Fibroblast of skin of right quadriceps (primary cell): ENCODE results near the gene CYP3A5.
"Not testable (repeated sequence)": the region's sequence is repeated elsewhere in the genome, so short reads cannot be mapped to it uniquely, and the experiment has no call there.

Experiments
- DNase-seq: peaks from one replicate; pipeline ENCODE4 v3.0.0-alpha.2; 2013

Gene CYP3A5

GRCh38 chr7:99679400-99680191, at the start of gene CYP3A5:
Gene CYP3A5 (minus strand): TSS chr7:99679996. CDS start chr7:99679896, 100 bp downstream.
- DNase-seq, result no peak

GRCh38 chr7:99728615-99729014, 48.8 kb upstream of the CYP3A5 start:
- DNase-seq, result no peak

- not testable (repeated sequence) for DNase-seq
Measured at GRCh38 chr7:99723201-99723600, 43.4 kb upstream of the CYP3A5 start.

GRCh38 chr7:99720800-99721595, 41.2 kb upstream of the CYP3A5 start:
- no peak for DNase-seq

GRCh38 chr7:99719996-99720769, 40.4 kb upstream of the CYP3A5 start:
- DNase-seq, result no peak

GRCh38 chr7:99713995-99714570, 34.3 kb upstream of the CYP3A5 start:
- DNase-seq, result no peak

- no peak for DNase-seq
Measured at GRCh38 chr7:99709838-99710578, 30.2 kb upstream of the CYP3A5 start.

GRCh38 chr7:99709260-99709659, 29.5 kb upstream of the CYP3A5 start:
- DNase-seq, result no peak

- no peak for DNase-seq
Measured at GRCh38 chr7:99707096-99707495, 27.3 kb upstream of the CYP3A5 start.

GRCh38 chr7:99699946-99700345, 20.1 kb upstream of the CYP3A5 start:
- DNase-seq, result no peak

- not testable (repeated sequence) for DNase-seq
Measured at GRCh38 chr7:99698867-99699730, 19.3 kb upstream of the CYP3A5 start.

GRCh38 chr7:99694912-99695304, 15.1 kb upstream of the CYP3A5 start:
- DNase-seq, result no peak

GRCh38 chr7:99694201-99694911, 14.6 kb upstream of the CYP3A5 start:
- no peak for DNase-seq

- DNase-seq, result no peak
Measured at GRCh38 chr7:99693427-99694200, 13.8 kb upstream of the CYP3A5 start.

GRCh38 chr7:99693100-99693426, 13.3 kb upstream of the CYP3A5 start:
- DNase-seq, result no peak

GRCh38 chr7:99692563-99692962, 12.8 kb upstream of the CYP3A5 start:
- DNase-seq, result not testable (repeated sequence)

- DNase-seq, result not testable (repeated sequence)
Measured at GRCh38 chr7:99691658-99692057, 11.9 kb upstream of the CYP3A5 start.

GRCh38 chr7:99690918-99691317, 11.1 kb upstream of the CYP3A5 start:
- DNase-seq, result not testable (repeated sequence)

- DNase-seq, result not testable (repeated sequence)
Measured at GRCh38 chr7:99685871-99686608, 6.2 kb upstream of the CYP3A5 start.
